ENCODE results near the gene SIGLEC10.
A peak's percentile ranks its signal among the peaks of the same experiment; 100 is the strongest.

Gene SIGLEC10

DNA sequence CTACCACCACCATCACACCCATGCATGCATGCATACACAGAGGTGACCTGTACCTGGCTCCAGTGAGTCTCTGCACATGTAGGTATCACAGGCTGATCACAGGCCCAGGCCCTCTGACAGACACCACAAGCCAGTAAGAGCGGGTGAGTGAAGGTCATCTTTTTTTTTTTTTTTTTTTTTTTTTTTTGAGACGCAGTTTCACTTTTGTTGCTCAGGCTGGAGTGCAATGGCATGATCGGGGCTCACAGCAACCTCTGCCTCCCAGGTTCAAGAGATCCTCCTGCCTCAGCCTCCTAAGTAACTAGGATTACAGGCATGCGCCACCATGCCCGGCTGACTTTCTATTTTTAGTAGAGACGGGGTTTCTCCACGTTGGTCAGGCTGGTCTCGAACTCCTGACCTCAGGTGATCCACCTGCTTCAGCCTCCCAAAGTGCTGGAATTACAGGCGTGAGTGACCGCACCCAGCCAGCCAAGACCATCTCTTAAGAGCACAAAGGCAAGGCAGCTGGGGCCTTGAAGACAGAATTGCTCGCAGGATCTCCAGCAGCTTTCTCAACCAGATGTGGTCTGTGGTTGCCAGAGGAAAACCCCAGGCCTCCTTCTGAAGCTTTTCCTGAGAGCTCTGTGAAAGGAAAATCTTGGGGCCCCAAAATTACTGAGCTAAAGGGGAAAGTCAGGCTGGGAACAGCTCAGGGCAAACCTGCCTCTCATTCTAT lies 41.8 kb downstream of the SIGLEC10 start:
- DNase-seq (ENCODE audit: low read depth): peak; percentile 81
- no peak overlapping the region for H3K4me3 ChIP-seq (ENCODE audit: low read depth, low read length)
- TF ChIP-seq, protein P1, sequence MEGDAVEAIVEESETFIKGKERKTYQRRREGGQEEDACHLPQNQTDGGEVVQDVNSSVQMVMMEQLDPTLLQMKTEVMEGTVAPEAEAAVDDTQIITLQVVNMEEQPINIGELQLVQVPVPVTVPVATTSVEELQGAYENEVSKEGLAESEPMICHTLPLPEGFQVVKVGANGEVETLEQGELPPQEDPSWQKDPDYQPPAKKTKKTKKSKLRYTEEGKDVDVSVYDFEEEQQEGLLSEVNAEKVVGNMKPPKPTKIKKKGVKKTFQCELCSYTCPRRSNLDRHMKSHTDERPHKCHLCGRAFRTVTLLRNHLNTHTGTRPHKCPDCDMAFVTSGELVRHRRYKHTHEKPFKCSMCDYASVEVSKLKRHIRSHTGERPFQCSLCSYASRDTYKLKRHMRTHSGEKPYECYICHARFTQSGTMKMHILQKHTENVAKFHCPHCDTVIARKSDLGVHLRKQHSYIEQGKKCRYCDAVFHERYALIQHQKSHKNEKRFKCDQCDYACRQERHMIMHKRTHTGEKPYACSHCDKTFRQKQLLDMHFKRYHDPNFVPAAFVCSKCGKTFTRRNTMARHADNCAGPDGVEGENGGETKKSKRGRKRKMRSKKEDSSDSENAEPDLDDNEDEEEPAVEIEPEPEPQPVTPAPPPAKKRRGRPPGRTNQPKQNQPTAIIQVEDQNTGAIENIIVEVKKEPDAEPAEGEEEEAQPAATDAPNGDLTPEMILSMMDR (IDR thresholded peaks at IDR 0.05; ENCODE audit: insufficient read depth, low read depth, low read length, missing control alignments): no peak

DNA sequence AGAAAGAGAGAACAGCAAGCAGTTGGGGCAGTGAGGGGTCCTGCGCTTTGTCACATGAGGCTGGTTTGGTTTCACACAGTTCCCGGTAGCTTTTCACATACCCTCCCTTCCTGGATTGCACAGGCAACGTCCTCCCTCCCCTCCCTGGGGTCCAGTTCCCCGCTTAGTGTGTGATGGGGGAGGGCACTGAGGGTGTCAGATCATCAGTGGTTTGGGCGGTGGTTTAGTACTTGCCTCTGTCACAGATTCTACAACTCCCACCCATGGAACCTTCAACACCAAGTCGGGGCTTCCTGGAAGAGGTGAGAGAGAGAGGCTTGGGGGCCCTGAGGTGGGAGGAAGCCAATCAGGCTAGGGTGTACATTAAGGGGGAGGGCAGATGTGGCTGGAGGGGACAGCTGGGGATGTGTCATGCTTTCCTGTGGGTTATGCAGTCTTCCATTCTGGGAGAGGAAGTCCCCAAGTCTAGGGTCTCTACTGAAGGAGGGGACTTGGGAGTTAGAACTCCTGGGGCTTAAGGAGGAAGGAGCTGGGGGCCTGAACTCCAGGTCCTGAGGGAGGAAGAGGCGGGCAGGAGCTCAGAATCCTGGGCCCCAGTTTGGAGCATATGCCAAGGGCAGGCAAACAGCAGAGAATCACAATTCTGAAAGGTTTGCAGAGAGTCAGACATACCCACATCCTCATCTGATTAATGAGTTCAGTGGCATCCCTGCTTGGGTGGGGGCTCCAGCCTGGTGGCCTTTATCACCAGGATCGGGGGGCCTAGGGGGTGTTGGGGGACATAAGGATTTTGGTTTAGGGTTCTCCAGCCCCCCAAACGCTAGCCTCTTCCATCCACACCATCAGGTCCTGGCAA lies 44.6 kb downstream of the SIGLEC10 start, which contains the start of gene NKG7:
NKG7 (minus strand) TSS at position 6 of the 856 bp plus-strand sequence. CDS start 119 bp downstream, outside the sequence.
- peak; percentile 80 for DNase-seq (ENCODE audit: low read depth)
- peak within 1 kb of the TSS; percentile 24 for H3K4me3 ChIP-seq (ENCODE audit: low read depth, low read length)
- TF ChIP-seq, protein P1 (IDR thresholded peaks at IDR 0.05; ENCODE audit: insufficient read depth, low read depth, low read length, missing control alignments): no peak

DNA sequence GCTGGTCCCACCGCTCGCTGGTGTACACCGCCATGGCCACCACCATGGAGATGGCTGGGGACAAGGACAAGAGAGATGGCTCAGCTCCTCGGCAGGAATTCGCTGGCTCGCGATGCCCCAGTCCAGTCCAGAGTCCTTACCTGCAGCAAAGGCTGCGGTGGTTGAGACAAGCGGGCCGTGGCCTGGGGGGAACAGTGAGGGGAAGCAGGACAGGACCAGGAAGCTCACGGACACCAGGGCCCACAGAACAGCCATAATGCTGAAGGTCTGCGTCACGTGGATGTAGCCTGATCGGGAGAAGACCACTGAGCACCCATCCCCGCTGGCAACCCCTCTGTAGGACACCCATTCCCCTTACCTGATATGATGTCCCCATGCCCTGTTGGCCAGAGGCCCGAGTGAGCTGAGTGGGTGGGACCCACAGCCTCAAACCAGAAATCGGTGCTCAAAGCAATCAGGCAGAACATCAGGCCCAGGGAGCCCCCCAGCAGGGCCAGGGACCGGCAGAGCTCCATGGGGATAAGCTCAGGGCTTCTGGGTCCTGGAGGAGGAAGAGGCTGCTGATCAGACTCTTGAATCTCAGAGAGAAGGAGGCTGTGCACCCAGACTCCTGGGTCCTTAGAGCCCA lies 45.3 kb downstream of the SIGLEC10 start:
- DNase-seq (ENCODE audit: low read depth): no peak
- peak overlapping the region; percentile 24 for H3K4me3 ChIP-seq (ENCODE audit: low read depth, low read length)
- TF ChIP-seq, protein P1 (IDR thresholded peaks at IDR 0.05; ENCODE audit: insufficient read depth, low read depth, low read length, missing control alignments): no peak

DNA sequence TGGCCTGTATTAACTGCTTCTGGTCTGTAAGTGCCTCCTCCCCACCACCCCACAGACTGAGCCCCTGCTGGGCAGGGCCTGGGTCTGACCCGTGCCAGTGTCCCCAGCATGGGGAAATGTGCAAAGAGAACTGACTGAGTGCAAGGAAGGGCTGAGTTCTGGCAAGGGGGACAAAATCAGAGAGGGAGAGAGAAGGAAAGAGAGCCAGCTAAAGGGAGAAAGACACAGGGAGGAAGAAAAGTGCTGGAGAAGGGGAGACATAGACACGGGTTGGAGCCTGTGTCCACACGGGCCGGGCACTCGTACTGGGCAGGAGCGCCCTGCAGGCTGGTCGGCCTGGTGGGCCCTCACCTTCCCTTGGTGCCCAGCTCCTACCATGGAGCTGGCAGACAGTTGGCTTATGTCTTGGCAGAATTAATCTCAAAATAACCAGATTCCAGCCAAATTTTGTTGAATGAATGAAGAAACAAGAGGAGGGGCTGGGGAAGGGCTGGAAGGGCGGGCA lies 46.2 kb downstream of the SIGLEC10 start:
- H3K4me3 ChIP-seq (ENCODE audit: low read depth, low read length): no peak overlapping the region
- TF ChIP-seq, protein P1 (IDR thresholded peaks at IDR 0.05; ENCODE audit: insufficient read depth, low read depth, low read length, missing control alignments): no peak
- no peak for DNase-seq (ENCODE audit: low read depth)

DNA sequence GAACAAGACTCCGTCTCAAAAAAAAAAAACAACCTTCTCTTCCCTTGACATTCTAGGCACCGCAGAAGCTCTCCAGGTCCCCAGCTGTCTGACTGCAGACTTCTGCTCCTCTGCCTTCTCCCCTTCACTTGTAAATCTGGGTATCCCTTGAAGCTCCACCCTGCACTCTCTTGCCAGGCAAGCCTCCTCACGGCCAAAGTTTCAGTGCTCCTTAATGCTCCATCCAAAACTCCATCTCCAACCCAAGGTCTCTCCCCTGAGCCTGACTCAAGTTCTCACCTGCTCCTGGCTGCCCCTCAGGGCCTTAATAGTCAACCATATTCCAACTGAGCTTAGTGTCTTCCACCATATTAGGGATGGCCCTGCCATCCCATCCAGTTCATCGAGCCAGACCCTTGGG lies 47.2 kb downstream of the SIGLEC10 start:
- no peak overlapping the region for H3K4me3 ChIP-seq (ENCODE audit: low read depth, low read length)
- DNase-seq (ENCODE audit: low read depth): no peak
- TF ChIP-seq, protein P1 (IDR thresholded peaks at IDR 0.05; ENCODE audit: insufficient read depth, low read depth, low read length, missing control alignments): no peak

DNA sequence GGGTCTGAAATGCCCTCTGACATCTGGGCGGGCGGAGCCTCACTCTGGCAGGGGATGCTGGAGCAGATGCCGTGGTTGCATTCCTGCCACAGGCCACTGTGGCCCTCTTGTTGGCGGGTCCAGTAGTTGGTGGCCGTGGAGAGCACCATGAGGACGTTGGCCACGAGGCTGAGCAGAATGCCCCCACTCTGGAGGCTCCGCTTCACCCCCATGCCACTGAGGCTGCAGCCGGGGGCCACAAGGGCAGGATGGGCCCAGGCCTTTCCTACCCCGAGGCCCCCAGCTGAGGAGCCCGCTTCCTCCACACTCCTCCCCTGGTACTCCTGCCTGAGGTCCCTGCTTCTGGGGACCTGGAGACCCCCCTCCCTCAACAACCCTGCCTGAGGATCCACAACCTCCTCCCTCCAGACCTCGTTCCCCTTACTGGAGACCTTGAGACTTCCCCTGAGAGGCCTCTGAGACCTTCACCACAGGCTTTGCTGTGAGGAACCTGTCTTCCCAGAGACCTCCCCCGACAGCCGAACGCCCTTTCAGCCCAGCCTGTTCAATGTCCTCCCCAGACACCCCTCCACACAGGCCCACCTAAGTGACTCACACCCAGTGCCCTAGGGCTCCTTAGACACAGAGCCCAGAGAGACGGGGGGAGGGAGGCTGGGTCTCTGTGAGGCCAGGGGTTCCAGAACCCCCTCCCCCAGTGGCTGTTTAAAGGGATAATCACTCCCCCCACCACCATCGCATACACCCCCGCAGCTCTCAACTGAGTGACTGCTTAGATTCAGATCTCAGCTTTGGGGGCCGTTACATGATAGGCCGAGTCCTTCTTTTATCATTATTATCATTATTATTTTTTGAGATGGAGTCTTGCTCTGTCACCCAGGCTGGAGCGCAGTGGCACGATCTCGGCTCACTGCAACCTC lies 48.8 kb downstream of the SIGLEC10 start, which contains the start of gene CLDND2:
CLDND2 (minus strand) TSS at position 638 of the 917 bp plus-strand sequence; CDS start at position 212, 426 bp downstream.
- no peak for DNase-seq (ENCODE audit: low read depth)
- H3K4me3 ChIP-seq (ENCODE audit: low read depth, low read length): peak within 1 kb of the TSS; percentile 93
- TF ChIP-seq, protein P1 (IDR thresholded peaks at IDR 0.05; ENCODE audit: insufficient read depth, low read depth, low read length, missing control alignments): no peak
